Fibroblast of skin of right biceps (primary cell): ENCODE measurements around the gene SOBP.
"Not testable (repeated sequence)": the region's sequence is repeated elsewhere in the genome, so short reads cannot be mapped to it uniquely, and the experiment has no call there.

ENCODE experiments used
- DNase-seq: peaks from one replicate; pipeline ENCODE4 v3.0.0-alpha.2; 2013

The SOBP gene

GRCh38 chr6:107524626-107525025 is 34.7 kb downstream of the SOBP start:
- no peak for DNase-seq

- no peak for DNase-seq
Measured at GRCh38 chr6:107531868-107532267, 42.0 kb downstream of the SOBP start.

- no peak for DNase-seq
Measured at GRCh38 chr6:107532706-107533105, 42.8 kb downstream of the SOBP start.

GRCh38 chr6:107533415-107534059 is 43.6 kb downstream of the SOBP start:
- no peak for DNase-seq

- peak; percentile 19 for DNase-seq
Measured at GRCh38 chr6:107534571-107535141, 44.7 kb downstream of the SOBP start.

- no peak for DNase-seq
Measured at GRCh38 chr6:107535626-107536025, 45.7 kb downstream of the SOBP start.

- no peak for DNase-seq
Measured at GRCh38 chr6:107536180-107536961, 46.5 kb downstream of the SOBP start.

- DNase-seq: no peak
Measured at GRCh38 chr6:107537559-107537958, 47.6 kb downstream of the SOBP start.

- no peak for DNase-seq
Measured at GRCh38 chr6:107538856-107539387, 49.0 kb downstream of the SOBP start.

- peak; percentile 60 for DNase-seq
Measured at GRCh38 chr6:107539409-107539808, 49.5 kb downstream of the SOBP start.

GRCh38 chr6:107539849-107540464 is 50.0 kb downstream of the SOBP start:
- no peak for DNase-seq

GRCh38 chr6:107540465-107540857 is 50.5 kb downstream of the SOBP start:
- DNase-seq: no peak

GRCh38 chr6:107542192-107542668 is 52.3 kb downstream of the SOBP start:
- no peak for DNase-seq

- no peak for DNase-seq
Measured at GRCh38 chr6:107543088-107543487, 53.2 kb downstream of the SOBP start.

- DNase-seq: no peak
Measured at GRCh38 chr6:107543567-107543966, 53.6 kb downstream of the SOBP start.

GRCh38 chr6:107545763-107546162 is 55.8 kb downstream of the SOBP start:
- no peak for DNase-seq

- DNase-seq: no peak
Measured at GRCh38 chr6:107546691-107547450, 57.0 kb downstream of the SOBP start.

- DNase-seq: no peak
Measured at GRCh38 chr6:107547451-107547840, 57.5 kb downstream of the SOBP start.

GRCh38 chr6:107550241-107550840 is 60.4 kb downstream of the SOBP start:
- DNase-seq: no peak

GRCh38 chr6:107550906-107551305 is 61.0 kb downstream of the SOBP start:
- DNase-seq: no peak

- not testable (repeated sequence) for DNase-seq
Measured at GRCh38 chr6:107553121-107553520, 63.2 kb downstream of the SOBP start.

- DNase-seq: no peak
Measured at GRCh38 chr6:107554326-107554725, 64.4 kb downstream of the SOBP start.
